Trophoblast cell (in vitro differentiated cells and primary cell): ENCODE results near the gene EYA2.

Experiments
- DNase-seq, 2 donors: peaks; one replicate each; pipeline ENCODE4 v3.0.0-alpha.2; 2016
- H2AFZ ChIP-seq: 2 replicates; pipeline ENCODE4 v1.6.1; 2013; ENCODE audit warnings: low read length, moderate library complexity, mild to moderate bottlenecking; ENCODE audit not compliant: insufficient read depth, poor library complexity
- H2AK5ac ChIP-seq: 2 replicates; pipeline ENCODE4 v1.6.1; 2013; ENCODE audit warnings: mild to moderate bottlenecking, low read length
- H2BK120ac ChIP-seq: 2 replicates; pipeline ENCODE4 v1.6.1; 2013; ENCODE audit warnings: low read length, mild to moderate bottlenecking, moderate library complexity; ENCODE audit not compliant: insufficient read depth, poor library complexity
- H2BK12ac ChIP-seq: 2 replicates; pipeline ENCODE4 v1.6.1; 2013; ENCODE audit warnings: mild to moderate bottlenecking, low read length, moderate library complexity
- H2BK5ac ChIP-seq: 2 replicates; pipeline ENCODE4 v1.6.1; 2013; ENCODE audit warnings: low read length, low read depth, moderate library complexity, mild to moderate bottlenecking; ENCODE audit not compliant: poor library complexity
- H3K14ac ChIP-seq: 2 replicates; pipeline ENCODE4 v1.6.1; 2013; ENCODE audit warnings: mild to moderate bottlenecking, low read length
- H3K18ac ChIP-seq: 2 replicates; pipeline ENCODE4 v1.6.1; 2013; ENCODE audit warnings: mild to moderate bottlenecking, low read length
- H3K23ac ChIP-seq: 2 replicates; pipeline ENCODE4 v1.6.1; 2013; ENCODE audit warnings: low read length
- H3K27ac ChIP-seq: 2 replicates; pipeline ENCODE4 v1.5.1; 2013; ENCODE audit warnings: low read depth, mild to moderate bottlenecking, inconsistent platforms, low read length, moderate library complexity
- H3K27me3 ChIP-seq: 2 replicates; pipeline ENCODE4 v1.6.1; 2013; ENCODE audit warnings: inconsistent platforms, mild to moderate bottlenecking, low read length, moderate library complexity; ENCODE audit not compliant: insufficient read depth
- H3K36me3 ChIP-seq, 2 experiments: 1 replicate in 1 of 2; 2 replicates in 1 of 2; pipeline ENCODE4 v1.6.1; 2013; ENCODE audit warnings: low read length in 2 of 2, mild to moderate bottlenecking in 2 of 2, moderate library complexity in 1 of 2; ENCODE audit not compliant: insufficient read depth in 2 of 2, control insufficient read depth in 1 of 2
- H3K4ac ChIP-seq: 2 replicates; pipeline ENCODE4 v1.6.1; 2013; ENCODE audit warnings: low read depth, mild to moderate bottlenecking, low read length, moderate library complexity
- H3K4me1 ChIP-seq, 2 experiments: 1 replicate in 1 of 2; 2 replicates in 1 of 2; pipeline ENCODE4 v1.6.1; 2013; ENCODE audit warnings: low read length in 2 of 2, mild to moderate bottlenecking in 2 of 2, moderate library complexity in 1 of 2; ENCODE audit not compliant: insufficient read depth in 2 of 2, control insufficient read depth in 1 of 2
- H3K4me2 ChIP-seq: 2 replicates; pipeline ENCODE4 v1.6.1; 2013; ENCODE audit warnings: inconsistent platforms, mild to moderate bottlenecking, low read length, moderate library complexity
- H3K4me3 ChIP-seq: 2 replicates; pipeline ENCODE4 v1.5.1; 2013; ENCODE audit warnings: mild to moderate bottlenecking, low read depth, low read length, inconsistent platforms
- H3K79me1 ChIP-seq: one replicate; pipeline ENCODE4 v1.6.1; 2013; ENCODE audit warnings: low read length
- H3K79me2 ChIP-seq: 2 replicates; pipeline ENCODE4 v1.6.1; 2013; ENCODE audit warnings: low read length, mild to moderate bottlenecking; ENCODE audit not compliant: control insufficient read depth, insufficient read depth, poor library complexity
- H3K9ac ChIP-seq: 2 replicates; pipeline ENCODE4 v1.6.1; 2013; ENCODE audit warnings: mild to moderate bottlenecking, low read length
- H3K9me3 ChIP-seq: 2 replicates; pipeline ENCODE4 v1.6.1; 2013; ENCODE audit warnings: low read depth, mild to moderate bottlenecking, control low read depth, inconsistent platforms, low read length; ENCODE audit not compliant: insufficient read depth
- H4K12ac ChIP-seq: 2 replicates; pipeline ENCODE4 v1.6.1; 2013; ENCODE audit warnings: low read depth, mild to moderate bottlenecking, low read length, moderate library complexity
- H4K8ac ChIP-seq: 2 replicates; pipeline ENCODE4 v1.6.1; 2013; ENCODE audit warnings: low read depth, mild to moderate bottlenecking, low read length, moderate library complexity
- H4K91ac ChIP-seq: one replicate; pipeline ENCODE4 v1.6.1; 2013; ENCODE audit warnings: low read depth, mild to moderate bottlenecking, low read length, moderate library complexity
- WGBS: extraction: QIAGEN DNeasy Blood & Tissue Kit; methylation state at CpG from one replicate; pipeline ENCODE4 v1.1.7; 2013; ENCODE audit warnings: missing lambda C conversion rate; ENCODE audit not compliant: insufficient read length, insufficient coverage; ENCODE audit errors: extremely low coverage; 5-methylcytosine and 5-hydroxymethylcytosine counted together

EYA2 gene

DNA sequence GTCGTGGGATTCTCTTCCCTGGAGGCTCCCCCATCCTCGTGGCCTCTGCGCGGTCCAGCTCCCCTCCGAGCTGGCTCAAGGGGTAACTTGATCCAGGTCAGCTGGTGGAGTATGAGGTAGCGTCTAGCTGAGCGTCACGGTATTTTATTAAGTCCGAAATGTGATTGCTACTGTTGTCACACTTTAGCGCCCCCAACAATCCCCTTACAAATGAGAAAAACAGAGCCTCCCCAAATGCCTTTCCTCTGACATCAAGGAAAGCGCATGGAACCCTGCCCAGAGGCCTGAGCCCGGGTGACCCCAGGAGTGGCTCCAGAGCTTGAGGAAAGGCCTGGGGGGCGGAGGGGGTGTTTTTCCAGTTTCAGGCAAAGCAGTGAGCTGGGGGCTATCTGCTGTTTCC, 269.5 kb downstream of the EYA2 start:
- Histone ChIP-seq H3K9ac (no peak overlapping the region), H2BK5ac (no peak overlapping the region), H4K12ac (no peak overlapping the region), H3K27me3 (no peaks in the 10 kb centered on the region), H2BK12ac (no peak overlapping the region), H3K79me2 (no peaks in the 10 kb centered on the region), H2AFZ (no peak overlapping the region), H3K14ac (no peak overlapping the region), H3K27ac (no peak overlapping the region), H2BK120ac (no peak overlapping the region), H3K23ac (no peak overlapping the region), H4K8ac (no peak overlapping the region), H3K18ac (no peak overlapping the region), H3K36me3 (peaks cover 0 to 3% of the 10 kb centered on the region in 2 experiments), H3K4me3 (no peak overlapping the region), H3K4me1 (peaks cover 4 to 10% of the 10 kb centered on the region in 2 experiments), H4K91ac (no peak overlapping the region), H3K4ac (no peak overlapping the region), H3K79me1 (no peaks in the 10 kb centered on the region), H3K4me2 (no peak overlapping the region), H2AK5ac (no peak overlapping the region), H3K9me3 (peaks cover 3% of the 10 kb centered on the region)
- DNase-seq, result no peak
- no CpG with 5 or more reads among the region's 13 CpGs for WGBS

DNA sequence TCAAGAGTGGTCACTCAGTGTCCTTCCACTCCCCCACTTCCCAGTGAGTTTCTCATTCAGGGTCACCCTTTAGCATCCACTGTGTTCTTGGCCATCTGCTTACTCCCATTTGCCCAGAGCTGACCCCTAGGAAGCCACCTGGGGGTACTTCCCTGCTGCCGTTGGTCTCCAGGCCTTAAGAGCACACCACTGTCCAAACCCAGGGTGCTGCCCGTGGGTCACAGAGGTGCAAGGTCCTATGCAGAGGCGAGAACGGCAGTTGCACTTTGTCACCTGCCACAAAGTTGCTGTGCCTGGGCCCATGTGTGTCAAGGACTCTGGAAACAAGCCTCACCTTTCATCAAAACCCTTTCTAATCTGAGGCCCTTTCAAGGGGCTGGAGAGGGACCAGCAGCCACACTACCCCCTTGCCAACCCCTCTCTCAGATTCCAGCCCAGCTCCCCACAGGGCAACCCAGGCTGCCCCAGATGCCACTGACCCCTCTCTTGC, 270.8 kb downstream of the EYA2 start:
- no CpG with 5 or more reads among the region's 4 CpGs for WGBS
- Histone ChIP-seq H3K14ac (no peak overlapping the region), H4K91ac (no peak overlapping the region), H3K9me3 (peaks cover 3% of the 10 kb centered on the region), H4K12ac (no peak overlapping the region), H3K18ac (no peak overlapping the region), H4K8ac (no peak overlapping the region), H3K79me2 (no peaks in the 10 kb centered on the region), H3K4me3 (no peak overlapping the region), H3K4me1 (peaks cover 4 to 10% of the 10 kb centered on the region in 2 experiments), H3K9ac (no peak overlapping the region), H2AFZ (no peak overlapping the region), H2AK5ac (no peak overlapping the region), H3K36me3 (peaks cover 0 to 3% of the 10 kb centered on the region in 2 experiments), H3K27ac (no peak overlapping the region), H2BK12ac (no peak overlapping the region), H3K23ac (no peak overlapping the region), H3K4ac (no peak overlapping the region), H3K27me3 (no peaks in the 10 kb centered on the region), H2BK5ac (no peak overlapping the region), H3K79me1 (no peaks in the 10 kb centered on the region), H2BK120ac (no peak overlapping the region), H3K4me2 (no peak overlapping the region)
- DNase-seq, result no peak

DNA sequence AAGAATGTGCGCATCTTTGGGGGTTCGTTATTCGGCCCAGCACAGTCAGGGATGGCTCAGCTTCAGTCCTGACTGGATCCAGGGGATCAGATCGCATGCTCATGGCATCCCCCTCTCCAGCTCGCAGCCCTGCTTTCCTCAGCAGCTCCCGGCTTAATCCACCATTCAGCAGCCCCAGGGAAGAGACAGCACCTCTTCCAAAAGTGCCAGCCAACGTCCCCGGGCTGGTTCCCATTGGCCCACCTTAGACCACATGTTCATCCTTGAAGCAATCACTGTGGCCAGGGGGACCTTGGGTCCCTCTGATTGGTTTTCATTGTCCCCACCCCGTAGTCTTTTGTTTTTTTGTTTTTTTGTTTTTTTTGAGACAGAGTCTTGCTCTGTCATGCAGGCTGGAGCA, 273.2 kb downstream of the EYA2 start:
- H3K79me1 ChIP-seq, result no peaks in the 10 kb centered on the region
- H3K9me3 ChIP-seq, result peaks cover 5% of the 10 kb centered on the region
- H2AK5ac ChIP-seq, result no peak overlapping the region
- no CpG with 5 or more reads among the region's 9 CpGs for WGBS
- H3K4me2 ChIP-seq, result no peak overlapping the region
- no peak overlapping the region for H4K12ac ChIP-seq
- no peaks in the 10 kb centered on the region for H3K27me3 ChIP-seq
- H3K18ac ChIP-seq, result no peak overlapping the region
- H2BK5ac ChIP-seq, result no peak overlapping the region
- peaks cover 5 to 7% of the 10 kb centered on the region in 2 experiments for H3K36me3 ChIP-seq
- H3K4me1 ChIP-seq, result peaks cover 4 to 12% of the 10 kb centered on the region in 2 experiments
- H3K4ac ChIP-seq, result no peak overlapping the region
- no peaks in the 10 kb centered on the region for H3K79me2 ChIP-seq
- no peak overlapping the region for H4K91ac ChIP-seq
- H2AFZ ChIP-seq, result no peak overlapping the region
- H3K14ac ChIP-seq, result no peak overlapping the region
- H3K4me3 ChIP-seq, result no peak overlapping the region
- H3K23ac ChIP-seq, result no peak overlapping the region
- no peak overlapping the region for H3K27ac ChIP-seq
- no peak overlapping the region for H4K8ac ChIP-seq
- H2BK12ac ChIP-seq, result no peak overlapping the region
- no peak overlapping the region for H2BK120ac ChIP-seq
- no peak for DNase-seq
- H3K9ac ChIP-seq, result no peak overlapping the region

DNA sequence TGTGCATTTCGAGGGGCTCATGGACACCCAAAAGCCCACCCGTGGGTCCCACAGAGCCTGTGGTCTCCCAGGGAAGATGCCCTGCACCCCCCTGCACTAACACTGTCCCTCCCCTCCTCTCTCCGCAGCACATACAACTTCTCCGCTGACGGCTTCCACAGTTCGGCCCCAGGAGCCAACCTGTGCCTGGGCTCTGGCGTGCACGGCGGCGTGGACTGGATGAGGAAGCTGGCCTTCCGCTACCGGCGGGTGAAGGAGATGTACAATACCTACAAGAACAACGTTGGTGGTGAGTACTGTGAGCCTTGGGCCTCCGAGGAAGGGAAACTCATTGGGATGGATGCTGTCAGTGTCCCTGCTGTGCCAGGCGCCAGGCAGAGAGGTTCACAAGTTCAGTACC, 277.9 kb downstream of the EYA2 start:
- H4K8ac ChIP-seq, result no peak overlapping the region
- DNase-seq, result no peak
- no peak overlapping the region for H2BK5ac ChIP-seq

More for the DNA sequence above, 277.9 kb downstream of the EYA2 start:
- Histone ChIP-seq H3K9ac (no peak overlapping the region), H4K12ac (no peak overlapping the region), H2AK5ac (no peak overlapping the region), H3K27me3 (no peaks in the 10 kb centered on the region), H3K27ac (no peak overlapping the region), H3K79me2 (no peaks in the 10 kb centered on the region), H2BK12ac (no peak overlapping the region), H3K36me3 (peaks cover 9 to 10% of the 10 kb centered on the region in 2 experiments), H2AFZ (no peak overlapping the region), H3K4me3 (no peak overlapping the region), H3K4ac (no peak overlapping the region), H3K9me3 (peaks cover 2% of the 10 kb centered on the region), H3K4me2 (no peak overlapping the region), H3K14ac (no peak overlapping the region), H3K79me1 (no peaks in the 10 kb centered on the region), H3K23ac (no peak overlapping the region), H2BK120ac (no peak overlapping the region), H3K4me1 (peaks cover 0 to 3% of the 10 kb centered on the region in 2 experiments), H4K91ac (no peak overlapping the region), H3K18ac (no peak overlapping the region)
- no CpG with 5 or more reads among the region's 16 CpGs for WGBS
